ENCODE measurements around the gene ROCK2. TPM values are rescaled to one million over a fixed set of nuclear protein-coding genes. Genes with fewer than 3 reads are reported as not detected.
A peak's percentile ranks its signal among the peaks of the same experiment; 100 is the strongest.

Gene ROCK2
- total and polyA plus RNA-seq, 2 of the 13 experiments (the other 11 are each of a cell fraction or from before 2014, with no cell fraction given) = 38.1 to 119 TPM

GRCh38 chr2:11343650-11344341 is 640 bp downstream of the ROCK2 start (continued):
- peak; percentile 77; the same call in 1 of the 2 replicates for TF ChIP-seq SRY (CRISPR knock-in tag; IDR thresholded peaks at IDR 0.05)
- no peak for TF ChIP-seq IKZF1 (IDR thresholded peaks at IDR 0.05)
- peak; percentile 84; the same call in 1 of the 2 replicates for TF ChIP-seq ZNF557 (CRISPR knock-in tag; IDR thresholded peaks at IDR 0.05)
- TF ChIP-seq SAP130 (CRISPR knock-in tag; IDR thresholded peaks at IDR 0.05; ENCODE audit: low read depth) = peak; percentile 97
- peak; percentile 86; the same call in 1 of the 2 replicates for TF ChIP-seq ZNF761 (CRISPR knock-in tag; conservative IDR thresholded peaks at IDR 0.05)
- TF ChIP-seq TEAD3 (CRISPR knock-in tag; optimal IDR thresholded peaks at IDR 0.05; ENCODE audit: borderline replicate concordance) = peak; percentile 69
- no peak for TF ChIP-seq ZSCAN31 (CRISPR knock-in tag; IDR thresholded peaks at IDR 0.05; ENCODE audit: low read depth)
- no peak; the same call in 1 of the 2 replicates for TF ChIP-seq ZNF772 (CRISPR knock-in tag; IDR thresholded peaks at IDR 0.05)
- peak; percentile 83 for TF ChIP-seq MAX (IDR thresholded peaks at IDR 0.05)
- no peak for TF ChIP-seq ZBTB25 (CRISPR knock-in tag; IDR thresholded peaks at IDR 0.05)
- TF ChIP-seq ZNF713 (CRISPR knock-in tag; IDR thresholded peaks at IDR 0.05) = no peak
- peak; percentile 75 to 91; a peak in 3 of 4 replicates for TF ChIP-seq POLR2A (IDR thresholded peaks at IDR 0.05; ENCODE audit: insufficient read depth in 1 of 2, low read depth in 2 of 2, low read length in 2 of 2)
- no peak; the same call in 1 of the 2 replicates for TF ChIP-seq CCDC6 (CRISPR knock-in tag; IDR thresholded peaks at IDR 0.05)
- TF ChIP-seq POGK (CRISPR knock-in tag; conservative IDR thresholded peaks at IDR 0.05) = peak; percentile 83
- peak; percentile 72; the same call in 1 of the 2 replicates for TF ChIP-seq ZNF768 (CRISPR knock-in tag; IDR thresholded peaks at IDR 0.05)

All from HepG2 (cell line).